PC-3 (cell line): ENCODE measurements around the gene CAV1.

Experiments
- EZH2 ChIP-seq: fragments of 300-600 bp; sonication (generic); IDR thresholded peaks from one replicate; pipeline ENCODE4 v1.6.1; 2017; ENCODE audit warnings: antibody characterized with exemption, mild to moderate bottlenecking, low read length; ENCODE audit not compliant: unreplicated experiment
- EZH2phosphoT487 ChIP-seq: fragments of 300-600 bp; sonication (generic); IDR thresholded peaks from 2 replicates; pipeline ENCODE4 v1.6.1; 2018; ENCODE audit warnings: mild to moderate bottlenecking, antibody characterized with exemption, low read length, borderline replicate concordance
- TF ChIP-seq, protein P1 (sequence below): fragments of 300-600 bp; sonication (generic); conservative IDR thresholded peaks from 2 replicates; pipeline ENCODE4 v1.5.1; 2017; ENCODE audit warnings: antibody characterized with exemption, low read depth, mild to moderate bottlenecking, low read length

DNA sequence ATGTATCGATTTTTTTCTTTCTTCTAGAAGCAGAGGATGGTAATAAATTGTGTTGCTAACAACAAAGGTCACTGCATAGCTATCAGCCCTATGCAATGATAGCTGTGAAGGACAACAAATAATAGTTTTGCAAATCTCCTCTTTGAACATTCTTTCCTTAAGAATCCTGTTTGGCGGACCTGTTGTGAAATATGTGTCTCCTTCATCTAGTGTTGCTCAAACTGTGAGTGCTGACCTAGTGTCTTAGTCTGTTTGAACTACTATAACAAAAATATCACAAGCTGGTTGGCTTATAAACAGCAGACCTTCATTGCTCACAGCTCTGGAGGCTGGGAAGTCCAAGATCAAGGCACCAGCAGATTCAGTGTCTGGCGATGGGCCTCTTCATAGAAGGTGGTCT is 53.7 kb downstream of the CAV1 start:
- TF ChIP-seq, protein P1, sequence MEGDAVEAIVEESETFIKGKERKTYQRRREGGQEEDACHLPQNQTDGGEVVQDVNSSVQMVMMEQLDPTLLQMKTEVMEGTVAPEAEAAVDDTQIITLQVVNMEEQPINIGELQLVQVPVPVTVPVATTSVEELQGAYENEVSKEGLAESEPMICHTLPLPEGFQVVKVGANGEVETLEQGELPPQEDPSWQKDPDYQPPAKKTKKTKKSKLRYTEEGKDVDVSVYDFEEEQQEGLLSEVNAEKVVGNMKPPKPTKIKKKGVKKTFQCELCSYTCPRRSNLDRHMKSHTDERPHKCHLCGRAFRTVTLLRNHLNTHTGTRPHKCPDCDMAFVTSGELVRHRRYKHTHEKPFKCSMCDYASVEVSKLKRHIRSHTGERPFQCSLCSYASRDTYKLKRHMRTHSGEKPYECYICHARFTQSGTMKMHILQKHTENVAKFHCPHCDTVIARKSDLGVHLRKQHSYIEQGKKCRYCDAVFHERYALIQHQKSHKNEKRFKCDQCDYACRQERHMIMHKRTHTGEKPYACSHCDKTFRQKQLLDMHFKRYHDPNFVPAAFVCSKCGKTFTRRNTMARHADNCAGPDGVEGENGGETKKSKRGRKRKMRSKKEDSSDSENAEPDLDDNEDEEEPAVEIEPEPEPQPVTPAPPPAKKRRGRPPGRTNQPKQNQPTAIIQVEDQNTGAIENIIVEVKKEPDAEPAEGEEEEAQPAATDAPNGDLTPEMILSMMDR = no peak
- no peak for TF ChIP-seq EZH2
- no peak for TF ChIP-seq EZH2phosphoT487
